ENCODE results near the gene MAPKAPK2.

- TF ChIP-seq CTCF (IDR thresholded peaks at IDR 0.05) (no peak), POLR2AphosphoS5 (IDR thresholded peaks at IDR 0.05) (no peak), POLR2A (IDR thresholded peaks at IDR 0.05; ENCODE audit: low read depth) (no peak)
Measured at GRCh38 chr1:206637605-206638004, 47.1 kb upstream of the MAPKAPK2 start.
